Gastroesophageal sphincter (tissue), 3 donors: ENCODE data around the gene PPFIA1.

ENCODE experiments used
- CTCF ChIP-seq, 4 experiments: fragments of 200-600 bp in 2 of 4; fragments of 450-650 bp in 2 of 4; sonication (generic) in 1 of 4; IDR thresholded peaks; one replicate each; pipeline ENCODE4 v1.5.1; 2017 to 2019; ENCODE audit warnings: antibody characterized with exemption in 4 of 4, mild to moderate bottlenecking in 2 of 4, moderate library complexity in 2 of 4
- POLR2A ChIP-seq, 2 donors: fragments of 450-650 bp; IDR thresholded peaks; one replicate each; pipeline ENCODE4 v1.6.1; 2017; ENCODE audit warnings: antibody characterized with exemption in 2 of 2, mild to moderate bottlenecking in 2 of 2, moderate library complexity in 1 of 2

GRCh38 chr11:70428701-70429427 lies 158.4 kb downstream of the PPFIA1 start:
- no peak for TF ChIP-seq POLR2A (IDR thresholded peaks at IDR 0.05)
- no peak for TF ChIP-seq CTCF (IDR thresholded peaks at IDR 0.05)
